RWPE2 (cell line): ENCODE measurements around the gene IL21R.

Source experiments
- ATAC-seq: fragments of 200-7000 bp; cut with Tn5 transposase; 3 replicates; pipeline ENCODE4 v1.9.1; 2021; ENCODE audit warnings: low read depth
- DNase-seq: peaks from one replicate; pipeline ENCODE4 v3.0.0-alpha.2; 2020; ENCODE audit warnings: low spot score
- H3K27ac ChIP-seq: fragments of 450-650 bp; 2 replicates; pipeline ENCODE4 v1.5.1; 2017; ENCODE audit warnings: mild to moderate bottlenecking; ENCODE audit not compliant: poor library complexity, severe bottlenecking
- H3K27me3 ChIP-seq: fragments of 250-450 bp; sonication (Bioruptor Pico); 2 replicates; pipeline ENCODE4 v1.5.1; 2021; ENCODE audit warnings: mild to moderate bottlenecking, moderate library complexity; ENCODE audit not compliant: insufficient read depth, poor library complexity, severe bottlenecking
- H3K36me3 ChIP-seq: fragments of 250-450 bp; sonication (Bioruptor Pico); 2 replicates; pipeline ENCODE4 v1.5.1; 2020; ENCODE audit warnings: low read depth, mild to moderate bottlenecking, moderate library complexity
- H3K4me1 ChIP-seq: fragments of 250-450 bp; sonication (Bioruptor Pico); 2 replicates; pipeline ENCODE4 v1.5.1; 2021; ENCODE audit warnings: mild to moderate bottlenecking, moderate library complexity; ENCODE audit not compliant: insufficient read depth, poor library complexity, severe bottlenecking
- H3K4me3 ChIP-seq: fragments of 250-450 bp; sonication (Bioruptor Pico); 2 replicates; pipeline ENCODE4 v1.5.1; 2021; ENCODE audit warnings: mild to moderate bottlenecking, moderate library complexity; ENCODE audit not compliant: severe bottlenecking
- H3K9me3 ChIP-seq: fragments of 250-450 bp; sonication (Bioruptor Pico); 2 replicates; pipeline ENCODE4 v1.5.1; 2021; ENCODE audit warnings: mild to moderate bottlenecking, moderate library complexity; ENCODE audit not compliant: severe bottlenecking
- CTCF ChIP-seq: fragments of 450-650 bp; IDR thresholded peaks from one replicate; pipeline ENCODE4 v1.5.1; 2017; ENCODE audit warnings: mild to moderate bottlenecking, moderate library complexity; ENCODE audit not compliant: poor library complexity, severe bottlenecking

The IL21R gene

GRCh38 chr16:27447301-27447700, 45.3 kb downstream of the IL21R start:
- TF ChIP-seq CTCF: no peak
- no peak for ATAC-seq
- Histone ChIP-seq H3K4me1 (no peaks in the 10 kb centered on the region), H3K27ac (no peak overlapping the region), H3K4me3 (no peak overlapping the region), H3K36me3 (no peaks in the 10 kb centered on the region), H3K27me3 (no peaks in the 10 kb centered on the region), H3K9me3 (peaks cover 3% of the 10 kb centered on the region)
- no peak for DNase-seq

- ATAC-seq (peak; percentile 22; the same call in 2 of the 3 replicates), DNase-seq (no peak)
- no peaks in the 10 kb centered on the region for H3K4me1 ChIP-seq
- H3K27me3 ChIP-seq: no peaks in the 10 kb centered on the region
- no peak for TF ChIP-seq CTCF
- no peaks in the 10 kb centered on the region for H3K36me3 ChIP-seq
- no peak overlapping the region for H3K27ac ChIP-seq
- H3K4me3 ChIP-seq: no peak overlapping the region
- H3K9me3 ChIP-seq: peaks cover 3% of the 10 kb centered on the region
Measured at GRCh38 chr16:27448532-27449433, 46.8 kb downstream of the IL21R start.

- no peak; the same call in 2 of the 3 replicates for ATAC-seq
- no peaks in the 10 kb centered on the region for H3K27me3 ChIP-seq
Measured at GRCh38 chr16:27449434-27450195, 47.6 kb downstream of the IL21R start.

GRCh38 chr16:27450196-27450549, 48.2 kb downstream of the IL21R start:
- ATAC-seq: no peak
- TF ChIP-seq CTCF: no peak
- no peaks in the 10 kb centered on the region for H3K36me3 ChIP-seq

More at GRCh38 chr16:27449434-27450195, 47.6 kb downstream of the IL21R start:
- DNase-seq: no peak
- Histone ChIP-seq H3K4me3 (no peak overlapping the region), H3K27ac (no peak overlapping the region), H3K36me3 (no peaks in the 10 kb centered on the region), H3K9me3 (peaks cover under 1% of the 10 kb centered on the region), H3K4me1 (no peaks in the 10 kb centered on the region)
- no peak for TF ChIP-seq CTCF

More at GRCh38 chr16:27450196-27450549, 48.2 kb downstream of the IL21R start:
- DNase-seq: no peak
- Histone ChIP-seq H3K27ac (no peak overlapping the region), H3K27me3 (no peaks in the 10 kb centered on the region), H3K4me1 (no peaks in the 10 kb centered on the region), H3K4me3 (no peak overlapping the region), H3K9me3 (no peaks in the 10 kb centered on the region)
